ENCODE results near the gene RFXANK. TPM values are rescaled to one million over a fixed set of nuclear protein-coding genes. Genes with fewer than 3 reads are reported as not detected.

The RFXANK gene
- polyA plus RNA-seq, 1 donor from 2014 or later: 40.0 TPM

DNA sequence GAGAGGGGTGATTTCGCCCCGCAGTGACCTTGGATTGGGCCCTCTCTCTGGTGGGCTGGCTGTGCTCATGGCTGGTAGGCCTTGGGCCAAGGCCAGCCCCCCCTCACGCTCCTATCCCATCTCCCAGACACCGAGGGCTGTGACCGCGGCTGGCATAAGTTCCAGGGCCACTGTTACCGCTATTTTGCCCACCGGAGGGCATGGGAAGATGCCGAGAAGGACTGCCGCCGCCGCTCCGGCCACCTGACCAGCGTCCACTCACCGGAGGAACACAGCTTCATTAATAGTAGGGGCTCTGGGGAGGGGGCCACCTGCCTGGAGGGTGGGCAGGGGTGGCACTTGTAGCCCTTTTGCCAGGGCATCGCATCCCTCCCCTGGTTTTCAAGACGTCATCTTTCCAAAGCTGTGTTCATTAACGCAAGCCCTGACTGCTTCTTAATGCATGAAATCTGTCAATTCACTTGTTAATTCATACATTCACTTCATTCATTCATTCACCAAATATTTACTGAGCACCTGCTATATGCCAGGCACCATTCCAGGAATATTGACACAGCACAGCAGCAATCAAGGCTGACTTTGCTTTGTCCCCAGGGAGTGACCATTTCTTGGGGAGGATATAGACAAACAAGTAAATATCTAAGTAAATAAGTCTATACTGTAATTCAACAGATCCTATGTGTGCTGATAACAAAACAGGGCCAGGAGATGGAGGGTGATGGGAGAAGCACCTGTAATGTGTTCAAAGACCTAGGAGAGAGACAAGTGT, 46.3 kb downstream of the RFXANK start:
- H4K20me1 ChIP-seq (ENCODE audit: insufficient read depth): no peaks in the 10 kb centered on the region
- H3K27me3 ChIP-seq (ENCODE audit: insufficient read depth, low read depth, low read length): no peaks in the 10 kb centered on the region
- H3F3A ChIP-seq (ENCODE audit: insufficient read depth, low read length, poor library complexity, severe bottlenecking): no peaks in the 10 kb centered on the region
- no peak overlapping the region for H3K9ac ChIP-seq (ENCODE audit: low read length)
- peaks cover 8% of the 10 kb centered on the region for H3K9me3 ChIP-seq (ENCODE audit: low read length)
- no peak overlapping the region for H3K4me2 ChIP-seq (ENCODE audit: low read length)
- H2AFZ ChIP-seq (ENCODE audit: low read depth, low read length): no peak overlapping the region
- H3K9me2 ChIP-seq (ENCODE audit: insufficient read depth, low read length): no peaks in the 10 kb centered on the region
- H3K4me3 ChIP-seq (ENCODE audit: low read length): no peak overlapping the region
- peaks cover 23% of the 10 kb centered on the region for H3K36me3 ChIP-seq (ENCODE audit: insufficient read depth, low read length)
- H3K79me2 ChIP-seq (replicated peaks; ENCODE audit: insufficient read depth, low read length): no peaks in the 10 kb centered on the region
- TF ChIP-seq EZH2 (IDR thresholded peaks at IDR 0.05; ENCODE audit: borderline replicate concordance, insufficient read depth, low read length, poor library complexity, severe bottlenecking): no peak
- TF ChIP-seq, protein P1, sequence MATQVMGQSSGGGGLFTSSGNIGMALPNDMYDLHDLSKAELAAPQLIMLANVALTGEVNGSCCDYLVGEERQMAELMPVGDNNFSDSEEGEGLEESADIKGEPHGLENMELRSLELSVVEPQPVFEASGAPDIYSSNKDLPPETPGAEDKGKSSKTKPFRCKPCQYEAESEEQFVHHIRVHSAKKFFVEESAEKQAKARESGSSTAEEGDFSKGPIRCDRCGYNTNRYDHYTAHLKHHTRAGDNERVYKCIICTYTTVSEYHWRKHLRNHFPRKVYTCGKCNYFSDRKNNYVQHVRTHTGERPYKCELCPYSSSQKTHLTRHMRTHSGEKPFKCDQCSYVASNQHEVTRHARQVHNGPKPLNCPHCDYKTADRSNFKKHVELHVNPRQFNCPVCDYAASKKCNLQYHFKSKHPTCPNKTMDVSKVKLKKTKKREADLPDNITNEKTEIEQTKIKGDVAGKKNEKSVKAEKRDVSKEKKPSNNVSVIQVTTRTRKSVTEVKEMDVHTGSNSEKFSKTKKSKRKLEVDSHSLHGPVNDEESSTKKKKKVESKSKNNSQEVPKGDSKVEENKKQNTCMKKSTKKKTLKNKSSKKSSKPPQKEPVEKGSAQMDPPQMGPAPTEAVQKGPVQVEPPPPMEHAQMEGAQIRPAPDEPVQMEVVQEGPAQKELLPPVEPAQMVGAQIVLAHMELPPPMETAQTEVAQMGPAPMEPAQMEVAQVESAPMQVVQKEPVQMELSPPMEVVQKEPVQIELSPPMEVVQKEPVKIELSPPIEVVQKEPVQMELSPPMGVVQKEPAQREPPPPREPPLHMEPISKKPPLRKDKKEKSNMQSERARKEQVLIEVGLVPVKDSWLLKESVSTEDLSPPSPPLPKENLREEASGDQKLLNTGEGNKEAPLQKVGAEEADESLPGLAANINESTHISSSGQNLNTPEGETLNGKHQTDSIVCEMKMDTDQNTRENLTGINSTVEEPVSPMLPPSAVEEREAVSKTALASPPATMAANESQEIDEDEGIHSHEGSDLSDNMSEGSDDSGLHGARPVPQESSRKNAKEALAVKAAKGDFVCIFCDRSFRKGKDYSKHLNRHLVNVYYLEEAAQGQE (IDR thresholded peaks at IDR 0.05; ENCODE audit: borderline replicate concordance): no peak
- TF ChIP-seq CTCF (IDR thresholded peaks at IDR 0.05; ENCODE audit: poor library complexity, severe bottlenecking): no peak
- TF ChIP-seq SMC3 (conservative IDR thresholded peaks at IDR 0.05; ENCODE audit: poor library complexity): no peak
- TF ChIP-seq EP300 (conservative IDR thresholded peaks at IDR 0.05; ENCODE audit: poor library complexity, severe bottlenecking): no peak
- H3K27ac ChIP-seq (ENCODE audit: low read length): no peak overlapping the region

- Histone ChIP-seq H3K9ac (ENCODE audit: low read length) (no peak overlapping the region), H3K79me2 (replicated peaks; ENCODE audit: insufficient read depth, low read length) (no peaks in the 10 kb centered on the region), H3K9me3 (ENCODE audit: low read length) (peaks cover 4% of the 10 kb centered on the region), H3K9me2 (ENCODE audit: insufficient read depth, low read length) (no peaks in the 10 kb centered on the region), H3K4me2 (ENCODE audit: low read length) (no peak overlapping the region), H3K27me3 (ENCODE audit: insufficient read depth, low read depth, low read length) (no peaks in the 10 kb centered on the region), H3K27ac (ENCODE audit: low read length) (no peak overlapping the region), H3K4me3 (ENCODE audit: low read length) (no peak overlapping the region), H3F3A (ENCODE audit: insufficient read depth, low read length, poor library complexity, severe bottlenecking) (no peaks in the 10 kb centered on the region), H3K36me3 (ENCODE audit: insufficient read depth, low read length) (peaks cover 13% of the 10 kb centered on the region), H2AFZ (ENCODE audit: low read depth, low read length) (no peak overlapping the region), H4K20me1 (ENCODE audit: insufficient read depth) (no peaks in the 10 kb centered on the region)
- TF ChIP-seq SMC3 (conservative IDR thresholded peaks at IDR 0.05; ENCODE audit: poor library complexity) (no peak), RAD21 (conservative IDR thresholded peaks at IDR 0.05) (no peak), POLR2AphosphoS5 (IDR thresholded peaks at IDR 0.05) (no peak), CTCF (IDR thresholded peaks at IDR 0.05; ENCODE audit: poor library complexity, severe bottlenecking) (no peak), MXI1 (conservative IDR thresholded peaks at IDR 0.05; ENCODE audit: poor library complexity, severe bottlenecking) (no peak), EP300 (conservative IDR thresholded peaks at IDR 0.05; ENCODE audit: poor library complexity, severe bottlenecking) (no peak), TAF1 (IDR thresholded peaks at IDR 0.05; ENCODE audit: low read depth) (no peak)
- TF ChIP-seq, protein P1 (IDR thresholded peaks at IDR 0.05; ENCODE audit: borderline replicate concordance): no peak
Measured at GRCh38 chr19:19239675-19240074, 47.6 kb downstream of the RFXANK start.
